Fibroblast of peridontal ligament (primary cell): ENCODE measurements around the gene HOXA11.

Source experiments
- DNase-seq: peaks from one replicate; pipeline ENCODE4 v3.0.0-alpha.2; 2010; ENCODE audit errors: extremely low read depth

Gene HOXA11

DNA sequence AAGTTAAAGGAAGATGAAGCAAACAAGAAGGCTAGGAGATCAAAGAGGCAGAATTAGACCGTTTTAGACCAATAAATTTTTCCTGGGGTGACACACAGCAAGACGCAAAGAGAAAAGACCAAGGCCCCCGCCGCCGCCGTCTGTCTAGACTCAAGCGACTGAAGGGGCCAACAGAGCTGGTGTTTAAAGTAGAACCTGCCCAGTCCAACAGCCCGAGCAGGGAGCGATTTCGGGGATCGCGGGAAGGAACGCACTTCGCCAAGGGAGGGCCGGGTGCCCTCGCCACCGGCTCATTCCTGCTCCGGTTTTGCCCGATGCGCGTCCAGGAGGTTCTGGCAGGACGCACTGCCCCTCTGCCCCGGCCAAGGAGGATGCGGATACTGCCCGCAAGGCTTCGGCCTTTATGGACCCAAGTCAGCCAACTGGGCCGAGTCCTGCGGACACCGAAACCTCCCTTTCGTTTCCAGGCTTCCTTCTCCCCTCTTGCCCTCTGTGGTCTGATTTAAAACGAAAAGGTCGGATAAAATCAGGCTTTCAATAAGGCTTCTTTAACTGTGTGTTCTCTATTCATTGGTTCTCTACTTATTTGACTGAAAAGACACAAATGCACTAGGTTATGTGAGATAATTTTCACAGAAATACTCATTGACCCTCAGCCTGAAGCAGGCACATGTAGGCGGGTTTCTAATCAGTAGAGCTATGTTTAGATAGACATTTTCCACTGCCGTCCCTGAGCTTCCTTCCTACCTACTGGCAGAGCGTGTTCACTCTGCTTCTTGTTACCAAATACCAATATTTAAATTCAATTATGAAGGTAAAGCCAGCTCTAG, 26.4 kb downstream of the HOXA11 start:
- DNase-seq = no peak

DNA sequence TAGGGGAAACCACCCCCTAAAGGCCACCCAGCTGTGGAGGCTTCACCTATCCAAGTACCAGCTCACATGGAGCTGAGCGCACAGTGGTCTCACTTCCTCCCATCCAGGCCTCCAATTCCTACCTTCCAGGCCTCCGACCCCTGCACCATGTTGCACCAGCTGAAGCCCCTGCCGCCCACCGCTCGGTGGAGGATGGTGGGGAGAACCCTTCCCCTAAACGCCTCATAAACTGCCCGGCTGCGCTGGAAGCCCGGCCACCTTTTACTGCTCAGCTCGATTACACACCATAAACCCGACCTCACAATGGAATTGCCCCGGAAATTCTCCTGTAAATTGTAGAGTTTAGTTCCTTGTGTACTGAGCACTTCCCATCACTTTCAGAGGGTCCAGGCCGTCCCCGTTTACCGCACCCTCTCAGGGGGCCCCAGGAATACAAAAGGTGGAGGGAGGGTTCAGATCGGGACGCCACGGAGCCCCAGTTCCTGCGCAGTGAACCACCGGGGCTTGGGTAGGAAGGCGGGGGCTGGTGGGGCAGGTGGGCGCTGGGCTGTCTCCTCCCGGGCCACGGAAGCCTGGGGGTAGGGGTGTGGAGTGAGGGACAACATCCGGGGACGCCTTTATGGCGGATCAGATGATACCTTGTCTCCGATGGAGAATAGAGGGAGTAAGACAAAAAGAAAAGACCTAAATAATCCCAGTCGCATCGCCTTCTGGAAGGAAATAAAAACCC, 27.2 kb downstream of the HOXA11 start:
- no peak for DNase-seq

DNA sequence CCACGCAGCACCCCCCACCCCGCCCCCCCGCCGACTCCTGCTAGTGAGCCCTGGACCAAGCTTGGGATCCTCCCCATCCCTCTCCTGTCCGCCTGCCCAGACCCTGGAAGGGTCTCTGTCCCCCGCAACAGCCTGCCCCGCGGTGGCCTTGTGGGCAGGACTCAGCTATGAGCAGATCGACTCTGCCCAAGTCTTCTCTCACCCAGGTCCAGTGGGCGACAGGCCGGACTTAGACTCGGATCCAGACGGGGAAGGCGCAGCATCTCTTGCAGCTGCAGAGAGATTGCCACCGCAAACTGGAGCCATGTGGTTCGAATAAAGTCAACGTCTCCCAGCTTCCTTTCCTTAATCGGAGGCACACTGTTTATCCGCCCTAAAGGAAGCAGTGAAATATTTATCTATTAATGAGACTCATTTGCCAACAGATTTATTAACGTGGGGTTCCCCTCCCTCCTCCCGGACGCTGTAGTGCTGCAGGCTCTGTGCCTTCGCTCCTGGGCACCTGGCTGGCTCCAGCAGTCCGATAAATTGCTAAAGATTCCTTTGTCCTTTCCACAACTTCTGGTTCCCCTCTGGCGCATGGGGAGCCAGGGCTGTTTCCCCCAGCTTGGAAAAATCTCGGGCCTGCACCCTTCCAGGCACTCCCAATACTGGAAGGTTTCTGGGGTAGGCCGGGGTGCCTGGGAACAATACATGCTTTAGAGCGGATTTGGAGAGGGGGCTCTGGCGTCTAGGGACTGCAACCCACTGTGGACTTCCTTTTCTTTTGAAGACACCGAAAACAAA, 27.9 kb downstream of the HOXA11 start:
- no peak for DNase-seq

DNA sequence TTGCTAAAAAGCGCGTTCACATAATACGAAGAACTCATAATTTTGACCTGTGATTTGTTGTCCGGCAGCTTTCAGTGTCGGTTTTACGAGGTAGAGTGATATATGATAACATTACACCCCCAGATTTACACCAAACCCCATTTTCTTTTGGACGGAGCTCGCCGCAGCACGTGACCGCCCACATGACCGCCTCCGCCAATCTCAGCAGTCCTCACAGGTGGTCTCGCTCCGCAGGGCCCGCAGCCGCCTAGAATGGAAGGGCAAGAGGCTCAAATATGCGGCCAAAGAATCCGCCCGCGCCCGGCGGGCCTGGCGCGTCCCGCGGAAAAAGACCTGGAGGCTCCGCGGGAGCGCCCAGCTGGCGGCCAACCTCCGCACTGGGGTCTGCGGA, 28.5 kb downstream of the HOXA11 start, which contains the start of gene HOXA7:
Gene HOXA7, minus strand, starts transcription at position 168 of the 391 bp plus-strand sequence. Its CDS starts 130 bp downstream, at position 38.
- DNase-seq = no peak

DNA sequence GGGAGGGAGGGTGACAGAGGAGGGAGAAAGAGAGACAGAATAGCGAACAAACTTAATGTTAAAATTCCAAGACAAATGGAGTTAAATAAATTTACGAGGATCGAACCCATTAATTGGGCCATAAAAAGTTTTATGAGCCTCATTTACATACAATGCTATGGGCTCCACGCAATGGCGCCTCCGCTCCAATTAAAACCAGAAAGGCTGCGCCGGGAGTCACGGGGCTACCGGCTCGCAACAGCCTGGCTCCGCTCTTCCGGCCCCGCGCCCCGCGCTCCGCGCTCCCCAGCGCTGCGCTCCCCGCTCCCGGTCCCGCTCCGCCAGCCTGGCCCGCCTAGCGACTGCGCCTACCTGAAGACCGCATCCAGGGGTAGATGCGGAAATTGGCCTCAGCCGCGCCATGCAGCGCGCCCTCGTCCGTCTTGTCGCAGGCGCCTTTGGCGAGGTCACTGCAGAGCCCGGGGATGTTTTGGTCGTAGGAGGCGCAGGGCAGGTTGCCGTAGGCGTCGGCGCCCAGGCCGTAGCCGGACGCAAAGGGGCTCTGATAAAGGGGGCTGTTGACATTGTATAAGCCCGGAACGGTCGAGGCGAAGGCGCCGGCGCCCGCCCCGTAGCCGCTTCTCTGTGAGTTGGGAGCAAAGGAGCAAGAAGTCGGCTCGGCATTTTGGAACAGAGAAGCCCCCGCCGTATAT, 29.1 kb downstream of the HOXA11 start:
- no peak for DNase-seq

DNA sequence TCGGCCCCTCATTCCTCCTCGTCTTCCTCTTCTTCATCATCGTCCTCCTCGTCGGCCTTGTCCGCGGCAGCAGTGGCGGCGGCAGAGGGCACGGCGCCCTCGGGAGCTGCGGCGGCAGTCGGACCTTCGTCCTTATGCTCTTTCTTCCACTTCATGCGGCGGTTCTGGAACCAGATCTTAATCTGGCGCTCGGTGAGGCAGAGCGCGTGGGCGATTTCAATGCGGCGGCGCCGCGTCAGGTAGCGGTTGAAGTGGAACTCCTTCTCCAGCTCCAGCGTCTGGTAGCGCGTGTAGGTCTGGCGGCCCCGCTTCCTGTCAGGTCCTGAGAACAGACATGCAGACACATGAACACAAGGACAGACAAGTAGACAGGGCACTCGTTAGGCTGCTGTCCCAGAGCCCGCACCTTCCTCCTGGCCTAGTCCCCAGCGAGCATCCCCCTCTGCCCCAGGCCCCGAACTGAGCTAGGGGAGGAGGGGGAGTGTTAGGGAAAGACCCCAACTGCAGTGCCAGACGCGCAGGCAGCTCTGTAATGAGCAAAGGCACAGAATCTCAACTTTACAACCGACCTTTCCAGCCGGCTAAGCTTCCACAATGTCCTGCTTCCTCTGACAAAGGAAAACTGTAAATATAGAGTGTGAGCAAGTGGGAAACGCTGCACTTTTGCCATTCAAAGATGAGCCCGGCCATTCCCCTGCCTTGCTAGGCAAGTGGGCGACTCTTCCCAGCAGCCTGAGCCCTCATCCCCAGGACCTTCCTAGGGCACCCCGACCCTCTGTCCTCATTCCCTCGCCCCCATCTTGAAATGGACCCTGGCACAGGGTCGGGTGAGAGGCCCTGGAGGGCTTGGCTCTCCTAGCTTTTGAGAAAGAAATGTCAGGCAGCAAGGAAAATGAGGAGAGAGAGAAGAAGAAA, 29.9 kb downstream of the HOXA11 start:
- no peak for DNase-seq

DNA sequence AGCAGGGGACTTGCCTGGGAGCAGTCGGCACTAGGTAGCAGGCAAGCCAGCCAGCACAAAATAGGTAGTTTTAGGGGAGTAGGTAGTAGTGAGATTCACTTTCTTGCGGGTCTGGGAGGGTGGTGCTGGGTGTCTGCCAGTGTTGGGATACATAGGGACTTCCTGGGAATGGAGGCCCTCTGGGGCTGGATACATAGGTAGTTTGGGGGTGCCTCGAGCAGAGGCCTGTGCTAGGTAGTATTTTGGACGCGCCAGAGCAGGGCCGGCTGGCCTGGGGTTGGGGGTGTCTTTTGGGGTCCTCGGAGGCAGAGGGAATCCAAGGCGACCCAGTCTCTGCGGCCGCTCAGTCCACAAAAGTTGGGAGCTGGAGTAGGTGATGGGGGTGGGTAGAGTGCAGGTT, 30.7 kb downstream of the HOXA11 start:
- DNase-seq = no peak

DNA sequence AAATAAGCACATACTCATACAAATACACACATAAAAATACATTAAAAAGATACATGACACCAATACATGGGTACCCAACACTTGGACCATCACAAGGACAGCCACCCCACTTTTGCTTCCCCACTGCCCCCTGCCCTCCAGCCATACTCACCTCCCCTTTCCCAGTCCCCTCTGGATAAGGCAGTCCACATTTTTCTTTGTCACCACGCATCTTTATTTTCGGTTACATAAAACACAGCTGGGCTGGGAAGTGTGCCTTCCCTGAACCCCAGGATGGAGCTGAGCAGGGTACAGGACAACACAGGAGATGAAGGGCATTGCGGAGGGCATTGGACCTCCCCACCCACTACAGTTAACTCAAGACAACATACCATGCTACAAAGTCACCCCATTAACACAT, 31.5 kb downstream of the HOXA11 start:
- DNase-seq = no peak

DNA sequence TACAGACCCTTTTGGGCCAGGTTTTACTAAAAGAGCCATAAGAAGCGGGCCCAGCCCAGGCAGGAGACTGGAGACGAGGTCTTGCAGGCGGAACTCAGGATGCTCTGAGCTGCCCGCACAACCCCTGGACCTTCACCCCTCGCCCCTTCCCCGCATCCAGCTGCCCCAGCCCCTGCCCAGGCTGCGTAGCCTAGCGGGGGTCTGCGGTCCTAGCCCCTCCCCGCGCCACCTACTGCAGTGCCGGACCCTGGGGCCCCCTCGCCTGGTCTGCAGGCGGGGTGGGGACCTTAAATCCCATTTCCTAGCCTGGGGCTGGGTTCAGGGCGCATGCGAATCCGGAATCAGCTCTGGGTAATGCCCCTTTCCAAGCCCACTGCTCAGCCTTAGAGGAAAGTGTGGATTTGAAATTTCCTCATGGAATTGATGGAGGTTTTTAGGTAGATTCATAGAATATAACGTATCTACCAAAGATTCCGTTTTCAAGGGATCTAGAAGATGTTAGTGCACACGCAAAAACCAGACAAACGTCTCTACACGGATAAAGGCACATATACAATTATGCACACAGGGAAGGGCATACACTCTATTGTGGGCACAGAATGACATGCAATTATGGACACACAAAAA, 32.1 kb downstream of the HOXA11 start:
- no peak for DNase-seq

DNA sequence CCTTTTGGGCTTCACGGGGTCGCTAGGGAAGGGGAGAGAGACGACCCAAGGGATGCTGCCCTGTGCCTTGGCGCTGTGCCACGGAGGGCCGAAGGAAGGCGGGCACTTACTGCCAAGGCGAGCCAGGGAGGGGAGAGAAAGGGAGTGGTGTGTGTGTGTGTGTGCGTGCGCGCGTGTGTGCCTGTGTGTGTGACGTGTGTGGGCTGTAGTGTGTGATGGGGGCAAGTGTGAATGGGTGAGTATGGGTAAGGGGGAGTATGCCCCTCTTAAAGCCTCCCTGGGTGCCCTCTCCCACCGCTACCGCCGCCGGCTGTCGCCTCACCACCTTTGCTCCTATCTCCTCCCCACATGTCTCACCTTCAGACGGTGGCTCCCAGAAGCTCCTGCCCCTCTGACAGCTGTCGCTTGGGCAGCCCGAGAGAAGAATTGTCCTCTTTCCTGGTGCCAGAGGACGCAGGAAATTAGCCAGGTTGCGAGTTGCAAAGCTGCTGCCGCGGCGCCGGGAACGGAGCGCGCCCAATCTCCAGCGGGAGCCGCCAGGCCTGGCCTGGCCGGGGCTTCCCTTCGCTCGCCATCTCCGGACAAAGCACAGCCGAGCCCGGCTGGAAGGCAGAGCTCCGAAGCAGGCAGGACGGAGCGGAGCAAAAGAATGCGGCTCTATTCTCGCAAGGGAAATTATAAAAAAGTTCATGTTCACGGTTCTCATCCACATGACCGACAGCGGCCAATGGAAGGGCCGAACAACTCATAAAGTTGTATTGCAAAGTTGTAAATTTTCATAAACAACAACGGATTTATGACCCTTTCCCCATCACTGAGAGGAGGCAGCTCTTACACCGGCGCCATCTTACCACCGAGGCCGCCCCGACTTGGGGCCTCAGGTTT, 32.9 kb downstream of the HOXA11 start, which contains the start of gene HOXA3:
Gene HOXA3, minus strand, starts transcription at position 653 of the 885 bp plus-strand sequence. CDS start 41,943 bp downstream, outside the sequence.
- no peak for DNase-seq

DNA sequence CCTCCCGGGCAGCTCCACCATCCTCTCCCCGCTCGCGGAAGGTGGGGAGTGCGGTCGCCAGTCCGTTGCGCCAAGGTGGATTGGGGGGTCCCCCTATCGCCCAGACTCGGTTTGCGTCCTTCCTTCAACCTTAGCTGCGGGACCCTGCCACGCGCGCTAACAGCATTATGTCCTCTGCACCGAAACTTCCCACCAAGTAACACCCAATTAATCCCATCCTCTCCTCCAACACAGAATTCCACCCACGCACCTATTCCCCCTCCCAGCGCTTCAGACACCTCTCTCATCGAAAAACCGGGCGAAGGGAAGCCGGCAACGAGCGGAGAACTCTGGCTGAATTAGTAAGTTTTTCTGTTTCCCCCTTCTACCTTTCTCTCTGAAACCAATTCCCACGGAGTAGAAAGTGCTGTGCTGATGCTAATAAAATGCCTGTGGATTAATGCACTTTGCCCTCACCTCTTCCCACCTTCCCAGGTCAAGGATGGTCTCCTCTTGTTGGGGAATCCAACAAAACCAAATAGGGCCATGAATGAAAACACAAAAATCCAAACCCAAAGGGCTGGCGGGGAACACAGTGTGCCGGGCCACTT, 33.6 kb downstream of the HOXA11 start:
- no peak for DNase-seq

DNA sequence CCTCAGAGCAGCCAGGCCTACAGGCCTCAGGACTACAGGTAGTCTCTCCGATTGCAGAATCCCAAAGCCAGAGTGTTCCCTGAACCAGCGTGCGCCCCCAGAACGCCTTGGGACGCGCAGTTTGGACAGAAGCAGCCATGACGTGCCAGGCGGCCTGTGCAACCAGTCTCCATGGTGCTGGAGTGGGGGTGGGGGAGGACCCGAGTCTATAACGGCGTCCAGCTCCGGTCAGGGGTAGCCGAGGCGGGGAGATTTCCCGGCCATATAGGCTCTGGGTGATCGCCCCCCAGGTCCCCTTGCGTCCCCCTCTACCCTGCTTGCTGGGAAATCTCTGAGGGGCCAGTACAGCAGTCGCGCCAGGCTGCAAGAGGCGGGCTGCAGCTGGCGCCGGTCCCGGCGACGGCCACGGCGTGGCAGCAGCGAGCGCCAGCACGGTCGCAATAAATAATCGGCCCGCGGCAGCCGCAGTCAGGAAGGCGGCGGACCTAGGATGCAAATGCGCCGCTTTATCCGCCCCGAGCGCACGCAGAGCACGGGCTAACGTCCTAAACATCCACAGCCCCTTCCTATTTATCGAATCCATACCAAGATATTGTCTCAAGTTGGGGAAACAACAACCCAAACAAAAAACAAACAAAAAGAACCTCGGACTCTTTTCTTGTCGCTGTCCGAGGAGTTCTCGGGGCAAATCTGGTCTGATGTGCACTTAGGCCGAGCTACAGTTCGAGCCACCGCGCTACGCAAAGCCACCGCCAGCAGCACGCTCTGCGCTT, 34.3 kb downstream of the HOXA11 start:
- peak; percentile 24 for DNase-seq

DNA sequence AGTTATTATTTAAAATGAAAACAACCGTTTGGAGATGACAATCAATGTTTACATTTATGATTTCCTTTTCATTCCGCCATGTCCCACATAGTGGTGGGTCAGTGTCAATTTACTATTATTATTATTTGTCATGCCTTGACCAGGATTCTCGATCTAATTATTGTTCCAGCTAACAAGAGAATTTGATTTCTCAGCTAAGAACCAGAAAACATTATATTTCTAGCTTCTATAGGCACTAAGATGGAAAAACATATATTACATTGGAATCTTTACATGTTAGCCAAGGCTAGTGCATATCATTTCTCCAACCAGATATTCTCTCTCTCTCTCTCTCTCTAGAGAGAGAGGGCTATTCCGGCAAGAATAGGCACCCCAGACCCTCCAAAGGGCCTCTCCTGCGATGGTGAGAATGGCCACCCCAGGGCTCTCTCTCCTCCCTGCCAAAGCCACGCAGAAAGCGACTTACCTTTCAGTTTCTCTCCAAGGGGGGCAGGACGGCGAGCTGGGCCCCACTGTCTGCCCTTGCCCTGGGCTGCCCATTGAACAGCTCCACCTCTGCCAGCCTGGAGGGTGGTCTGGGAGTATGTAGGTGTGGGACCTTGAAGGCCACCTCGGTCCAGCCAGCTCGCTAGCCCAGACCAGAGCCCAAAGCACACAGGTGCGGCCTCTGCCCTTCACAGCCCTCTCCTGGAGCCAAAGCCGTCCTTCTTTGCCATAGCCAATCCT, 35.0 kb downstream of the HOXA11 start:
- no peak for DNase-seq

DNA sequence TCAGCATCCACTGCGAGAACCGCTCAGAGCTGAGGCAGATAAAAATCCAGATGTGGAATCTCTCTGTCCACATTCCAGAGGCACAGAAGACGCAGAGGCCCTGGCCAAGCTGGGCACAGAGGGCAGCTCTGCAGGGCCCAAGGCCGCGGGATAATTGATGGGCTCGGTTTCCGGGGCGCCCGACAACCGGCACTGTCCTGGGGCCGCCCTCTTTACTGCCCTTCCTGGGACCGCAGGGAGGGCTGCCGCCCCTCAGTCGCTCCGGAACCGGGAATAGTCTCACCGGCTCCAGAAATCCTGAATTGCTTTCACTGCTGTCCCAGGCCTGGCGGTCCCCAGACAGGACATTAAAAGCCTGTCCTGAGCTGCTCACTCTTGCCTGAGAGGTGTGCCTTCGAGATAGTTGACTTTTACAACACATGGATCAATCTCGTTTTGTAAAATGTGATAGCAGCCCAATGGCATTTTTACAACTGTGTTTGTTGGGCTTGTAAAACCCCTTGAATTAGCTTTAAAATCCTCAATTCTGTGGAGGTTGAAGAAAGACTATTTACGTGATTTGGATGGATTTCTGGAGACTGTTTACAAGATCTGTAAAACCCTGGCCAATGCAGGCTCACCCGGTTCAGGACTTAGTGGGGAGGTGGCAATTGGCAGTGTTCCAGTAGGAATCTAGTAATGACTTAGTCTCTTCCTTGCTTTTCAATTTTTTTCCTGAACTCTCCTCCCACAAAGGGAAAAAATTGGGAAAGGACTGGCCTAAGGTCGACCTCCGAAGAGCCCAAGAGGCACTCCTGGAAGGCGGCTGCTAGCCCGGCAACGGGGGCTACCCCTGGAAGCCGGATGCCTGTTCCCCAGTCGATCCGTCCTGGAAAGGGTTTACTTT, 36.0 kb downstream of the HOXA11 start:
- DNase-seq = no peak

DNA sequence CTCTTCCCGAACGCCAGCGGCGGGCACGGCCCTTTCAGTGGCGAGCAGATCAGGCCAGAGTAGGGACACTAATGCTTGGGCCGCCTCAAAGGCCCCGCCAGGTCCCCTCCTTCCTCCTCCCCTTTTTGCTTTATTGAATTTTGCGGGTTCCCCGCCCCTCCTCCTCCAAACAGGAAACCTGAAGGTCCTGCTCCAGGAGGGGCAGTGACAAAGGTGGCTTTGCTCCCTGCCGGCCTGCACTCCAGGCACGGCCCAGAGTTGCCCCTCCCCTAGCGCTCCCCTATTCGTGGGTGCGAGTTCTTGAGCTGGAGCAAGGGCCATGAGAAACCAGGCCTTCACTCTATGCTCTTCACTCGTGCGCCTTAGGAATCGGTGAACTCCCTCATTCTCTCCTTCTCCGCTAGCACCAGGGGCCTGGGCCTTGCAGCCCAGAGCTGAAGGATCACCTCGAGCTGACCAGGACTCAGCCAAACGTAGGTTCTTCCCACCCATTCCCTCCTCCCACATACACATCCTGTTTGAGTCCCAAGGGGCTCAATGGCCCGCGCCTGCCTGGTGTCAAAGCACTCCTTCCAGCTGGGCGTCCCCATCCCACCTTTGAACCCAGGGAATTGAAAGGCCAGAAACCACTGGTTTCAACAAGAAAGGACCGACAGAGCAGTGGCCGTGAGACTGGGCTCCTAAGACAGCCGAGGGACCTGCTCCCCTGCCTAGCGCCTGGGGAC, 36.8 kb downstream of the HOXA11 start:
- DNase-seq = no peak
